Neural cell (in vitro differentiated cells): ENCODE measurements around the gene OR6M1. TPM values are rescaled to one million over a fixed set of nuclear protein-coding genes. Genes with fewer than 3 reads are reported as not detected.

Experiments used
- H2AFZ ChIP-seq: fragments of 200-600, 300-800 bp; sonication (generic), shearing (Covaris generic); 2 replicates; pipeline ENCODE4 v1.6.0; 2014; ENCODE audit warnings: low read depth, mild to moderate bottlenecking, antibody characterized with exemption, low read length, moderate library complexity
- H3F3A ChIP-seq: fragments of 200-600 bp; shearing (Covaris generic); 2 replicates; pipeline ENCODE4 v1.6.1; 2016; ENCODE audit warnings: mild to moderate bottlenecking, moderate library complexity, mixed read lengths, antibody characterized with exemption, low read length; ENCODE audit not compliant: insufficient read depth, poor library complexity, severe bottlenecking
- H3K27ac ChIP-seq: fragments of 200-600, 300-800 bp; sonication (generic), shearing (Covaris generic); 2 replicates; pipeline ENCODE4 v1.5.1; 2014; ENCODE audit warnings: mild to moderate bottlenecking, low read length, moderate library complexity
- H3K27me3 ChIP-seq: fragments of 300-800, 200-600 bp; sonication (generic), shearing (Covaris generic); 2 replicates; pipeline ENCODE4 v1.6.0; 2014; ENCODE audit warnings: mild to moderate bottlenecking, low read depth, low read length, moderate library complexity; ENCODE audit not compliant: insufficient read depth
- H3K36me3 ChIP-seq: fragments of 300-800, 200-600 bp; sonication (generic), shearing (Covaris generic); 2 replicates; pipeline ENCODE4 v1.5.1; 2014; ENCODE audit warnings: mild to moderate bottlenecking, antibody characterized with exemption, low read length, moderate library complexity; ENCODE audit not compliant: insufficient read depth
- H3K4me2 ChIP-seq: fragments of 300-800, 200-600 bp; sonication (generic), shearing (Covaris generic); 2 replicates; pipeline ENCODE4 v1.6.0; 2014; ENCODE audit warnings: mild to moderate bottlenecking, low read length
- H3K4me3 ChIP-seq: fragments of 300-800, 200-600 bp; sonication (generic), shearing (Covaris generic); 2 replicates; pipeline ENCODE4 v1.5.1; 2014; ENCODE audit warnings: mild to moderate bottlenecking, low read length, moderate library complexity
- H3K79me2 ChIP-seq: fragments of 200-600 bp; shearing (Covaris generic); replicated peaks from 2 replicates; pipeline ENCODE4 v1.6.0; 2014; ENCODE audit warnings: mild to moderate bottlenecking, low read length, moderate library complexity; ENCODE audit not compliant: insufficient read depth
- H3K9ac ChIP-seq: fragments of 300-800, 200-600 bp; sonication (generic), shearing (Covaris generic); 2 replicates; pipeline ENCODE4 v1.6.1; 2016; ENCODE audit warnings: mild to moderate bottlenecking, low read length, mixed read lengths
- H3K9me2 ChIP-seq: fragments of 200-600 bp; shearing (Covaris generic); 2 replicates; pipeline ENCODE4 v1.6.1; 2016; ENCODE audit warnings: mild to moderate bottlenecking, low read length, mixed read lengths; ENCODE audit not compliant: insufficient read depth
- H3K9me3 ChIP-seq: fragments of 200-600, 300-800 bp; sonication (generic), shearing (Covaris generic); 2 replicates; pipeline ENCODE4 v1.6.1; 2016; ENCODE audit warnings: mild to moderate bottlenecking, mixed run types, low read length, moderate library complexity, mixed read lengths
- H4K20me1 ChIP-seq: fragments of 200-600 bp; shearing (Covaris generic); 2 replicates; pipeline ENCODE4 v1.6.1; 2016; ENCODE audit warnings: mild to moderate bottlenecking, mixed run types; ENCODE audit not compliant: insufficient read depth
- CTCF ChIP-seq: fragments of 450-650 bp; IDR thresholded peaks from 2 replicates; pipeline ENCODE4 v1.5.1; 2014; ENCODE audit warnings: antibody characterized with exemption, mild to moderate bottlenecking, moderate library complexity; ENCODE audit not compliant: poor library complexity, severe bottlenecking
- EP300 ChIP-seq: fragments of 450-650 bp; conservative IDR thresholded peaks from 2 replicates; pipeline ENCODE4 v1.6.1; 2014; ENCODE audit warnings: antibody characterized with exemption, mild to moderate bottlenecking, moderate library complexity; ENCODE audit not compliant: poor library complexity, severe bottlenecking
- EZH2 ChIP-seq: fragments of 200-600, 300-800 bp; shearing (Covaris generic), sonication (generic); IDR thresholded peaks from 2 replicates; pipeline ENCODE4 v1.6.1; 2014; ENCODE audit warnings: antibody characterized with exemption, low read length, borderline replicate concordance, mild to moderate bottlenecking; ENCODE audit not compliant: insufficient read depth, poor library complexity, severe bottlenecking
- MXI1 ChIP-seq: fragments of 450-650 bp; conservative IDR thresholded peaks from 2 replicates; pipeline ENCODE4 v1.6.1; 2014; ENCODE audit warnings: antibody characterized with exemption, mild to moderate bottlenecking; ENCODE audit not compliant: poor library complexity, severe bottlenecking
- POLR2AphosphoS5 ChIP-seq: IDR thresholded peaks from 2 replicates; pipeline ENCODE4 v1.6.1; 2012
- RAD21 ChIP-seq: fragments of 450-650 bp; conservative IDR thresholded peaks from 2 replicates; pipeline ENCODE4 v1.6.1; 2014; ENCODE audit warnings: antibody characterized with exemption, mild to moderate bottlenecking, moderate library complexity
- REST ChIP-seq: IDR thresholded peaks from 2 replicates; pipeline ENCODE4 v1.6.1; 2012; ENCODE audit warnings: borderline replicate concordance
- SMC3 ChIP-seq: fragments of 450-650 bp; conservative IDR thresholded peaks from 2 replicates; pipeline ENCODE4 v1.6.1; 2014; ENCODE audit warnings: antibody characterized with exemption, mild to moderate bottlenecking, moderate library complexity; ENCODE audit not compliant: poor library complexity
- TAF1 ChIP-seq: IDR thresholded peaks from 2 replicates; pipeline ENCODE4 v1.6.1; 2012; ENCODE audit warnings: low read depth
- polyA plus RNA-seq: library from polyadenylated mRNA; depleted of rRNA; stranded (reverse); fragments of >200 nt; gene quantifications from 2 replicates; pipeline ENCODE4 v1.2.3, GENCODE V29; 2014

OR6M1 gene
- polyA plus RNA-seq, 1 donor from 2014 or later = not detected

DNA sequence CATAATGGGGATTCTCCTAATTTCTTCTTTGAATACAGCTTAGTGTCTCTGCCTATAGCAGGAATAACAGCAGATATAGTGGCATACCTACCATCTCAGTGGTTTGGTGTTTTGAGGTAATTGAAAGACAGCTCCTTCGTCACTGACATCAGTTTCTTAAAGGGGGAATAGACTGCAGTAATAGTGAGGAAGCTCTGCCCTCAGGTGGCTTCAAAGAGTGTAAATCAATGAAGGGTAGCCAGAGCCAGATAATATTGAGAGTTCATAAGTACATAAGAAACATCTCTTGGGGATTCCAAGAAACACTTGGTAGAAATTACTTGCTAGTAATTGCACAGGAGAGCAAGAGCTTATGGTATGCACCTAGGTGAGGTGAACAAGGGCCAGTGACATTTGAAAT is 4.4 kb downstream of the OR6M1 start:
- no peaks in the 10 kb centered on the region for H3K9me2 ChIP-seq
- H3K27ac ChIP-seq = no peak overlapping the region
- no peaks in the 10 kb centered on the region for H3F3A ChIP-seq
- H3K27me3 ChIP-seq = no peaks in the 10 kb centered on the region
- H3K36me3 ChIP-seq = no peaks in the 10 kb centered on the region
- no peak overlapping the region for H3K4me2 ChIP-seq
- no peak overlapping the region for H3K4me3 ChIP-seq
- no peak overlapping the region for H3K9ac ChIP-seq
- no peaks in the 10 kb centered on the region for H3K9me3 ChIP-seq
- H4K20me1 ChIP-seq = no peaks in the 10 kb centered on the region
- TF ChIP-seq CTCF (no peak), MXI1 (no peak), POLR2AphosphoS5 (no peak), TAF1 (no peak)
- H2AFZ ChIP-seq = no peak overlapping the region
- H3K79me2 ChIP-seq = no peaks in the 10 kb centered on the region

- H3K36me3 ChIP-seq = no peaks in the 10 kb centered on the region
- H3K4me3 ChIP-seq = no peak overlapping the region
- no peak overlapping the region for H3K9ac ChIP-seq
- no peaks in the 10 kb centered on the region for H3F3A ChIP-seq
- H3K9me3 ChIP-seq = no peaks in the 10 kb centered on the region
- no peaks in the 10 kb centered on the region for H3K79me2 ChIP-seq
- H3K27me3 ChIP-seq = no peaks in the 10 kb centered on the region
- H3K27ac ChIP-seq = peak overlapping the region; percentile 62
- TF ChIP-seq EP300 = no peak
- TF ChIP-seq POLR2AphosphoS5 = no peak
- TF ChIP-seq RAD21 = no peak
- no peak overlapping the region for H3K4me2 ChIP-seq
- no peak overlapping the region for H2AFZ ChIP-seq
- H3K9me2 ChIP-seq = no peaks in the 10 kb centered on the region
- no peaks in the 10 kb centered on the region for H4K20me1 ChIP-seq
Measured at GRCh38 chr11:123800036-123800435, 6.1 kb downstream of the OR6M1 start.

DNA sequence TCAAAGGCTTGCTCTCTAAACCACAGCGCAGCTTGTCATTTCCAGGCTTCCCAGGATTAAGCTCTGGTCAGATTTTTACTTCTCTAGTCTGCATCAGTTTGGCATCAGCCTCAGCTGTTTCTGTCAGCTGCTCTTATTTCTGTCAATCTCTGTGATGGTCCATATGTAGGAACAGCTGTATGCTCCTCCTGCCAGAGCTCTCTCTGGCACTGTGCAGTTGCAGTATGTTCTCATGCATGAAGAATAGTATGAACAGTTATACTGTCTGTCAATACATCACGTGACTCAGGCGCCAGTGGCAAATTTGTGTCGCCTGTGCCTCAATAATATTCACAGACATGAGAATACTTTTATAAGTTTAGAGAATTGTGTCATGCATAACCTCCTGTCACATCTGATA is 6.7 kb downstream of the OR6M1 start:
- H3K36me3 ChIP-seq = no peaks in the 10 kb centered on the region
- H3K9me3 ChIP-seq = no peaks in the 10 kb centered on the region
- H3K9ac ChIP-seq = no peak overlapping the region
- TF ChIP-seq EP300 (peak; percentile 79), TAF1 (no peak), REST (peak; percentile 33), RAD21 (no peak), EZH2 (no peak), SMC3 (peak; percentile 15), CTCF (no peak), POLR2AphosphoS5 (peak; percentile 55), MXI1 (peak; percentile 34)
- no peaks in the 10 kb centered on the region for H3K9me2 ChIP-seq
- no peak overlapping the region for H2AFZ ChIP-seq
- H4K20me1 ChIP-seq = no peaks in the 10 kb centered on the region
- no peaks in the 10 kb centered on the region for H3K27me3 ChIP-seq
- peak overlapping the region; percentile 62 for H3K27ac ChIP-seq
- H3K4me3 ChIP-seq = no peak overlapping the region
- H3K79me2 ChIP-seq = no peaks in the 10 kb centered on the region
- H3K4me2 ChIP-seq = no peak overlapping the region
- H3F3A ChIP-seq = no peaks in the 10 kb centered on the region
